IMR-90 (cell line): ENCODE results near the gene TRAPPC2L. TPM values are rescaled to one million over a fixed set of nuclear protein-coding genes. Genes with fewer than 3 reads are reported as not detected.

ENCODE experiments used
- ATAC-seq: fragments of 200-7000 bp; cut with Tn5 transposase; 2 replicates; pipeline ENCODE4 v1.9.1; 2020; ENCODE audit warnings: low read depth, mild to moderate bottlenecking, moderate library complexity
- BruUV-seq: library from RNA; stranded (reverse); fragments of 400-500 nt; replicated peaks from 2 replicates; lab custom pipeline; 2021; lab: Mats Ljungman, UMichigan
- CTCF ChIA-PET: fragments of 300-600 bp; formaldehyde crosslinking; extraction: SDS; loops from one replicate; lab custom pipeline; 2021; ENCODE audit warnings: antibody characterized with exemption; lab: Yijun Ruan, JAX
- POLR2A ChIA-PET: fragments of 300-600 bp; sonication (Branson Sonifier 250); formaldehyde crosslinking; loops from one replicate; lab custom pipeline; 2022; ENCODE audit warnings: antibody characterized with exemption; ENCODE audit not compliant: unreplicated experiment; lab: Charles Lee
- DNase-seq: peaks from one replicate; pipeline ENCODE4 v3.0.0; 2013
- H2AFZ ChIP-seq: replicated peaks from 2 replicates; pipeline ENCODE3; 2013; ENCODE audit warnings: low read length, mild to moderate bottlenecking; ENCODE audit not compliant: poor library complexity
- H2AK5ac ChIP-seq: 2 replicates; pipeline ENCODE4 v1.6.1; 2013; ENCODE audit warnings: low read depth, low read length, inconsistent platforms
- H2AK9ac ChIP-seq: replicated peaks from 2 replicates; pipeline ENCODE3; 2013; ENCODE audit warnings: mild to moderate bottlenecking, low read depth, low read length, moderate library complexity; ENCODE audit not compliant: poor library complexity
- H2BK120ac ChIP-seq: 2 replicates; pipeline ENCODE4 v1.6.1; 2013; ENCODE audit warnings: low read depth, low read length, inconsistent platforms
- H2BK15ac ChIP-seq: 3 replicates; pipeline ENCODE4 v1.6.1; 2013; ENCODE audit warnings: low read depth, low read length, inconsistent platforms
- H2BK20ac ChIP-seq: 2 replicates; pipeline ENCODE4 v1.6.1; 2013; ENCODE audit warnings: low read depth, mild to moderate bottlenecking, inconsistent platforms, low read length, moderate library complexity
- H2BK5ac ChIP-seq: 2 replicates; pipeline ENCODE4 v1.6.1; 2013; ENCODE audit warnings: mild to moderate bottlenecking, low read depth, low read length, inconsistent platforms; ENCODE audit not compliant: poor library complexity, severe bottlenecking
- H3K14ac ChIP-seq: replicated peaks from 2 replicates; pipeline ENCODE4 v1.6.1; 2013; ENCODE audit warnings: low read depth, low read length, inconsistent platforms
- H3K18ac ChIP-seq: 2 replicates; pipeline ENCODE4 v1.6.1; 2013; ENCODE audit warnings: low read depth, low read length, control low read depth
- H3K23ac ChIP-seq: 2 replicates; pipeline ENCODE4 v1.6.1; 2013; ENCODE audit warnings: low read depth, low read length, inconsistent platforms
- H3K27ac ChIP-seq: 2 replicates; pipeline ENCODE4 v1.5.1; 2013; ENCODE audit warnings: mild to moderate bottlenecking, control low read depth, low read length; ENCODE audit not compliant: insufficient read depth
- H3K27me3 ChIP-seq: 2 replicates; pipeline ENCODE4 v1.6.1; 2013; ENCODE audit warnings: low read length; ENCODE audit not compliant: control insufficient read depth, insufficient read depth
- H3K36me3 ChIP-seq: 2 replicates; pipeline ENCODE4 v1.6.1; 2013; ENCODE audit warnings: low read length, mixed read lengths; ENCODE audit not compliant: control insufficient read depth, insufficient read depth
- H3K4ac ChIP-seq: 2 replicates; pipeline ENCODE4 v1.6.1; 2013; ENCODE audit warnings: low read depth, low read length, inconsistent platforms
- H3K4me1 ChIP-seq: 2 replicates; pipeline ENCODE4 v1.6.1; 2013; ENCODE audit warnings: low read length, mixed read lengths; ENCODE audit not compliant: control insufficient read depth, insufficient read depth
- H3K4me2 ChIP-seq: 2 replicates; pipeline ENCODE4 v1.6.1; 2013; ENCODE audit warnings: low read depth, mild to moderate bottlenecking, control low read depth, low read length, moderate library complexity
- H3K4me3 ChIP-seq: 2 replicates; pipeline ENCODE4 v1.5.1; 2013; ENCODE audit warnings: low read depth, mild to moderate bottlenecking, control low read depth, low read length, moderate library complexity; ENCODE audit not compliant: insufficient read depth
- H3K56ac ChIP-seq: 2 replicates; pipeline ENCODE4 v1.6.1; 2013; ENCODE audit warnings: low read length, inconsistent platforms; ENCODE audit not compliant: insufficient read depth; ENCODE audit errors: extremely low read depth
- H3K79me1 ChIP-seq, 2 experiments: 2 replicates each; pipeline ENCODE4 v1.6.1; 2013; ENCODE audit warnings: low read length in 2 of 2, inconsistent platforms in 1 of 2, low read depth in 1 of 2
- H3K9ac ChIP-seq: 2 replicates; pipeline ENCODE4 v1.6.1; 2013; ENCODE audit warnings: low read depth, low read length, control low read depth
- H3K9me1 ChIP-seq: 2 replicates; pipeline ENCODE4 v1.6.1; 2013; ENCODE audit warnings: low read length, inconsistent platforms; ENCODE audit not compliant: insufficient read depth
- H3K9me3 ChIP-seq: 2 replicates; pipeline ENCODE4 v1.6.1; 2013; ENCODE audit warnings: low read length; ENCODE audit not compliant: control insufficient read depth, insufficient read depth
- H4K20me1 ChIP-seq: 2 replicates; pipeline ENCODE4 v1.6.1; 2013; ENCODE audit warnings: low read length, inconsistent platforms; ENCODE audit not compliant: insufficient read depth
- H4K5ac ChIP-seq: 2 replicates; pipeline ENCODE4 v1.6.1; 2013; ENCODE audit warnings: mild to moderate bottlenecking, low read depth, low read length, control low read depth
- H4K8ac ChIP-seq, 2 experiments: 2 replicates each; pipeline ENCODE4 v1.6.1; 2013; ENCODE audit warnings: low read depth in 2 of 2, low read length in 2 of 2, control low read depth in 1 of 2, inconsistent platforms in 1 of 2
- H4K91ac ChIP-seq: 2 replicates; pipeline ENCODE4 v1.6.1; 2013; ENCODE audit warnings: low read depth, low read length, inconsistent platforms; ENCODE audit not compliant: insufficient read depth
- BHLHE40 ChIP-seq: fragments of 150-350 bp; IDR thresholded peaks from 2 replicates; pipeline ENCODE4 v1.6.1; 2016; ENCODE audit warnings: mild to moderate bottlenecking, low read depth, low read length
- CEBPB ChIP-seq: IDR thresholded peaks from 2 replicates; pipeline ENCODE4 v1.6.1; 2012; ENCODE audit warnings: low read depth, low read length, improper control_type of control experiment
- CHD1 ChIP-seq: IDR thresholded peaks from 2 replicates; pipeline ENCODE4 v1.6.1; 2012; ENCODE audit warnings: low read depth, low read length, improper control_type of control experiment
- CTCF ChIP-seq: conservative IDR thresholded peaks from 2 replicates; pipeline ENCODE4 v1.5.1; 2012; ENCODE audit warnings: mild to moderate bottlenecking, low read depth, low read length, improper control_type of control experiment
- ELK1 ChIP-seq: fragments of 150-350 bp; IDR thresholded peaks from 2 replicates; pipeline ENCODE4 v1.6.1; 2016; ENCODE audit warnings: low read depth, mild to moderate bottlenecking, low read length, moderate library complexity, borderline replicate concordance
- FOS ChIP-seq: fragments of 150-350 bp; IDR thresholded peaks from 2 replicates; pipeline ENCODE4 v1.6.1; 2016; ENCODE audit warnings: low read depth, low read length
- MAFK ChIP-seq: IDR thresholded peaks from 2 replicates; pipeline ENCODE4 v1.6.1; 2012; ENCODE audit warnings: low read depth, low read length, improper control_type of control experiment
- MAZ ChIP-seq: IDR thresholded peaks from 2 replicates; pipeline ENCODE4 v1.6.1; 2012; ENCODE audit warnings: low read depth, mild to moderate bottlenecking, low read length, improper control_type of control experiment, moderate library complexity, borderline replicate concordance
- MXI1 ChIP-seq: IDR thresholded peaks from 2 replicates; pipeline ENCODE4 v1.6.1; 2012; ENCODE audit warnings: low read depth, mild to moderate bottlenecking, low read length, moderate library complexity, borderline replicate concordance
- NFE2L2 ChIP-seq: fragments of 150-350 bp; IDR thresholded peaks from 2 replicates; pipeline ENCODE4 v1.6.1; 2016; ENCODE audit warnings: low read depth, mild to moderate bottlenecking, low read length
- POLR2A ChIP-seq: IDR thresholded peaks from 2 replicates; pipeline ENCODE4 v1.6.1; 2012; ENCODE audit warnings: mild to moderate bottlenecking, low read depth, low read length
- RAD21 ChIP-seq: IDR thresholded peaks from 2 replicates; pipeline ENCODE4 v1.6.1; 2012; ENCODE audit warnings: low read length, improper control_type of control experiment
- RFX5 ChIP-seq: IDR thresholded peaks from 2 replicates; pipeline ENCODE4 v1.8.0; 2012; ENCODE audit warnings: low read depth, mild to moderate bottlenecking, low read length, moderate library complexity
- SMC3 ChIP-seq: fragments of 150-350 bp; IDR thresholded peaks from 2 replicates; pipeline ENCODE4 v1.6.1; 2016; ENCODE audit warnings: low read depth, mild to moderate bottlenecking, antibody characterized with exemption, low read length, moderate library complexity
- USF2 ChIP-seq: fragments of 150-350 bp; IDR thresholded peaks from 2 replicates; pipeline ENCODE4 v1.6.1; 2017; ENCODE audit warnings: mild to moderate bottlenecking, antibody characterized with exemption, low read length, low read depth
- WGBS, 2 experiments: methylation state at CpG; one replicate each; pipeline versions ENCODE4 v1.1.5 to v1.1.7; 2013; ENCODE audit warnings: missing lambda C conversion rate in 2 of 2; ENCODE audit not compliant: insufficient read length in 1 of 2; ENCODE audit errors: extremely low coverage in 2 of 2; 5-methylcytosine and 5-hydroxymethylcytosine counted together
- dilution Hi-C: fragments of 300-500 bp; cut with HindIII; formaldehyde crosslinking; loops from one replicate; pipeline ENCODE4 v1.14.3; 2018; ENCODE audit warnings: low sequenced_read_pairs; ENCODE audit not compliant: unreplicated experiment
- in situ Hi-C: fragments of 300-500 bp; cut with MboI; formaldehyde crosslinking; loops from 3 replicates; pipeline ENCODE4 v1.14.3; 2019; ENCODE audit warnings: low sequenced_read_pairs, inconsistent platforms, mixed read lengths
- intact Hi-C: fragments of 100-400 bp; cut with micrococcal nuclease; formaldehyde crosslinking; loops from 2 replicates; pipeline ENCODE4 v1.10.0; 2022
- polyA plus RNA-seq, 3 experiments: library from polyadenylated mRNA; depleted of rRNA; stranded (reverse); fragments of >200 nt; gene quantifications; 2 replicates each; pipeline ENCODE4 v1.2.3, GENCODE V29; 2012; ENCODE audit warnings: low replicate concordance in 1 of 3
- total RNA-seq: library from RNA; depleted of rRNA; stranded (reverse); fragments of >200 nt; gene quantifications from 2 replicates; pipeline ENCODE4 v1.2.3, GENCODE V29; 2012

Gene TRAPPC2L
- total and polyA plus RNA-seq, 2 of the 4 experiments (the other 2 are of a cell fraction): 102 to 109 TPM

- Histone ChIP-seq H3K79me1 (no peaks in the 10 kb centered on the region), H2AK9ac (no peak overlapping the region), H3K4me3 (no peak overlapping the region), H3K9me3 (no peaks in the 10 kb centered on the region), H3K4me1 (no peaks in the 10 kb centered on the region), H3K23ac (no peak overlapping the region), H4K5ac (no peak overlapping the region), H3K9me1 (no peaks in the 10 kb centered on the region), H2BK15ac (no peak overlapping the region), H3K9ac (no peak overlapping the region), H3K18ac (no peak overlapping the region), H2AFZ (no peak overlapping the region), H2AK5ac (no peak overlapping the region), H2BK20ac (no peak overlapping the region), H3K27me3 (peaks cover 23% of the 10 kb centered on the region; the same call in 1 of the 2 replicates), H3K4ac (no peak overlapping the region), H4K20me1 (no peaks in the 10 kb centered on the region), H3K14ac (no peak overlapping the region), H3K4me2 (no peak overlapping the region), H3K56ac (no peak overlapping the region), H3K36me3 (no peaks in the 10 kb centered on the region), H4K91ac (no peak overlapping the region), H2BK120ac (no peak overlapping the region), H2BK5ac (no peak overlapping the region), H4K8ac (no peak overlapping the region), H3K27ac (no peak overlapping the region)
- dilution Hi-C loops (no loop called here), intact Hi-C loops (no loop called here), in situ Hi-C loops (no loop called here)
- POLR2A ChIA-PET: no interaction called here
- DNase-seq: no peak
- CTCF ChIA-PET: no interaction called here
- WGBS, 2 experiments: 71% methylated on average over 12 of the region's 16 CpGs; no CpG with 5 or more reads in 1 of the 2 experiments
- no TSS peak for BruUV-seq
- ATAC-seq: no peak
- TF ChIP-seq BHLHE40: no peak
- TF ChIP-seq MAFK: no peak
- no peak for TF ChIP-seq MAZ
- no peak for TF ChIP-seq MXI1
- TF ChIP-seq ELK1: no peak
- TF ChIP-seq RAD21: no peak
- TF ChIP-seq CHD1: no peak
- TF ChIP-seq POLR2A: no peak
- TF ChIP-seq CEBPB: no peak
- TF ChIP-seq CTCF: no peak
- TF ChIP-seq SMC3: no peak
- TF ChIP-seq NFE2L2: no peak
- no peak for TF ChIP-seq RFX5
- TF ChIP-seq FOS: no peak
- no peak for TF ChIP-seq USF2
These were observed 45.8 kb downstream of the TRAPPC2L start for GRCh38 chr16:88902744-88903143.
